ENCODE measurements around the gene SYT9. TPM values are rescaled to one million over a fixed set of nuclear protein-coding genes. Genes with fewer than 3 reads are reported as not detected.
"Not testable (repeated sequence)": the region's sequence is repeated elsewhere in the genome, so short reads cannot be mapped to it uniquely, and the experiment has no call there.

Gene SYT9
- total RNA-seq, 1 donor from 2014 or later = not detected

DNA sequence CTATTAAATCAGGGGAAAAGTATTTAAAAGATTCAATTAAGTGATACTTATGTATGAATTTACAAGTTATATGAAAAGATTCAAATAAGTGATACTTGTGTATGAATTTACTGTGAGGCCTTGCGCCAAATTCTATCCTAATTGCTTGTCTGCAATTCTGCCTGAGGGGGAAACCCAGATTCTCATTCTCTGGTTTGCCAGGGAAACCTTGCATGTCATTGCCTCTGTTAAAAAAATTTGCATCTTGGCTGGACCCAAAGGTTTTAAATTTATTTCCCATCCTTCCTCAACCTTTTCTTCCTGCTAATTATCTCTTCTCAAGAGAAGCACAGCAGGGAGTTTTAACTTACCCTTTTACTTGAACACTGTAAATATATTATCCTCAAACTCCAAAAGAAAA lies 247.4 kb downstream of the SYT9 start:
- no peak for DNase-seq (ENCODE audit: low spot score)

DNA sequence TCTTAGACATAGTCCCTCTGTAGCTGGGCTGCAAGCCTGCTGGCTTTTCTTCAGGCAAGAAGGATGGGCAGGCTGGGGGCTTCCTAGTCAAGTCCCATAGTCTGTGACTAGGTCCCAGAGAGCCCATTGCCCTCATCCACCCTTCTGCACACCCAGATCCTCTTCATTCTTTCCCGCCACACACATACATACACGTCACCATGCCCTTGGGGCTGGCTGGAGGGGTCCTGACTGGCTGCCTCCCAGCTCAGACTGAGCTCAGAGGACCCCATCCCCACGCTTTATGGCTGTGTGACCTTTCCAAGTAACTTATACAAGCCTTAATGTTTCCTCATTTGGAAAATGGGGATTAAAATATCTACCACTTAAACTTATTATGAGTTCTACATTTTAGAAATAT lies 248.5 kb downstream of the SYT9 start:
- no peak for DNase-seq (ENCODE audit: low spot score)

DNA sequence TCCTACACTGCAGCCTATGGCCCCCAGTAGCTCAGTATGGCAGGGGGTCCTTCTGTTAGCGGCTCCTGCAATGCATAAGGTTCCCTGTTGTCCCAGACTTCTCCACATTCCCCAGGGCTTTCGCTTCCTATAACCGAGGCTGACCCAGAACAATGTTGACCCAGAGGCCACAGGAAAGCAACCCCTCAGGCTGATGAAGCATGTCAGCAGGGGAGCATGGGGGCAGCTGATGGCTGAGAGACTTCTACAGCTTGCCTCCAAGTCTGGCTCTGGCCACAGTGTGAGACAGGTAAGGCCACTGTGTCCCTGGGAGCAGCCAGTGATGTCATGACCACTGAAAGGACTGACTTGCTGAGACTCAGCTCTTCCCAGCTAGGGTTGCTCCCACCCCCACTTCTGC lies 249.5 kb downstream of the SYT9 start:
- no peak for DNase-seq (ENCODE audit: low spot score)

DNA sequence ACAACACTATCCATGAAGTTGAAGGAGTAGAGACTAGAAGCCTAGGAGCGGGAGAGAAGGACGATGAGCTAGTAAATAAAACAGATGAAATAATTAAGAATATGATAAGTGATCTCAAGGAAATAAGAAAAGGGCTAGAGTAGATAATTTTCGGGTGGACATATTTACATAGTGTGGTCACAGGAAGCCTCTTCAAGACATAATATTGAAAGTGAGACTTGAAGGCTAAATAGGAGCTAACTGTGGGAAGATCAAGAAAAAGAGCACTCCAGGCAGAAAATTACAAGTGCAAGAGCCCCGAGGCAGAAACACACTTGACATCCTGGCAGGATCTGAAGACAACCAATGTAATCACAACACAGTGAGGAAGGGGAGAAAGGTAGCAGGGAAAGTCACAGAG lies 250.2 kb downstream of the SYT9 start:
- no peak for DNase-seq (ENCODE audit: low spot score)

DNA sequence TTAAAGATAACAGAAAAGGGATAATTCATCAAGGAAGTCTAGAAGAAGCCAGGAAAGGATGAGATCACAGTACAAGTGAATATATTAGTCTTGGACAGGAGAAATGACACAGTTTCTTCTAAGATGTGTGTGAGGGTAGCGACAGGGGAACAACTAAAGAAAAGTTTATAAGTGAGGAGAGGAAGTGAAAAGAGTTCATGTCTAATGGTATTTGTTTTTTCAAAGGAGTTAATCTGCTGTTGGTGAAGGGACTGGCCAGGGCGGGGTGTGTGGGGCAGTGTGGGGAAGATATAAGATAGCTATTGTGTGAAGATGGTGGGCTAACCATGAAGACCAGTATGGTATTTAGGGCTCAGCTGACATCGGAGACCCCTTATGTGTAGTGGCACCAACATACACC lies 254.5 kb downstream of the SYT9 start:
- no peak for DNase-seq (ENCODE audit: low spot score)

DNA sequence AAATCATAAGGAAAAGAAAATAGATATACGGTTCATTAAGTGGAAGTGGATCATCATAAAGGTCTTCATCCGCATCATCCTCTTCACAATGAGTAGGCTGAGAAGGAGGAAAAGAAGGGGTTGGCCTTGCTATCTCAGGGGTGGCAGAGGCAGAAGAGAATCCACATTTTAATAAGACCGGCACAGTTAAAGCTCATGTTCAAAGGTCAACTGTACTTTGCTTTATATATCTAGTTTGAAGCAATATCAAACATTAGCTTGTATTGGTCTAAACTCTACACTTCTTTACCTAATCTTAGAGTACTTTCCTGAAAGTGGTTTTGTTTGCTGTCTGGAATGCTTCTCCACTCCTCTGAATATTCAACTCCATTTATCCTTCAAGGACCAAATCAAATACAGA lies 256.4 kb downstream of the SYT9 start:
- no peak for DNase-seq (ENCODE audit: low spot score)

DNA sequence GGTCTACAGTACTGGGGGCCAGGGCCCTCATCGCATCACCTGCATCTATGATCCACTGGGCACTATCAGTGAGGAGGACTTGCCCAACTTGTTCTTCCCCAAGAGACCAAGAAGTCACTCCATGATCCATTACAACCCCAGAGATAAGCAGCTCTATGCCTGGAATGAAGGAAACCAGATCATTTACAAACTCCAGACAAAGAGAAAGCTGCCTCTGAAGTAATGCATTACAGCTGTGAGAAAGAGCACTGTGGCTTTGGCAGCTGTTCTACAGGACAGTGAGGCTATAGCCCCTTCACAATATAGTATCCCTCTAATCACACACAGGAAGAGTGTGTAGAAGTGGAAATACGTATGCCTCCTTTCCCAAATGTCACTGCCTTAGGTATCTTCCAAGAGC lies 258.3 kb downstream of the SYT9 start:
- DNase-seq (ENCODE audit: low spot score) = no peak

DNA sequence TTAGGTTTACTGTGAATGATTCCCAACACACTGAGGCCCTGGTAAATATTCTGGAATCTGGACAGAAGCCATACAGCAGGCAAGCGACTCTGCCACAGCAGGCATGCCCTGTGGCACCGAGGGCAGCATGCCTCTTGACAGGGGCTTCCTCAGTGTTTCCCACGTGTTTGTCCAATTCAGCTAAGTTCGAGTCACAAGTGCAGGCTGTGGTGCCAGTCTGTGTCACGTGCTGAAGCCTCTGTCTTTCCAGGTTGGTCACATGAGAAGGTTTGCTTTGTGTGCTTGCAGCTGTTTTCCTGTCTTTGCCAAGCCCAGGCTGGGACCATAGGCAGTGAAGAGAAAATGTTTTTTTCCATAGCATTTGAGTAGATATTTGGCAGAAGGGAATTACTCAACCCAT lies 259.7 kb downstream of the SYT9 start:
- DNase-seq (ENCODE audit: low spot score) = no peak

DNA sequence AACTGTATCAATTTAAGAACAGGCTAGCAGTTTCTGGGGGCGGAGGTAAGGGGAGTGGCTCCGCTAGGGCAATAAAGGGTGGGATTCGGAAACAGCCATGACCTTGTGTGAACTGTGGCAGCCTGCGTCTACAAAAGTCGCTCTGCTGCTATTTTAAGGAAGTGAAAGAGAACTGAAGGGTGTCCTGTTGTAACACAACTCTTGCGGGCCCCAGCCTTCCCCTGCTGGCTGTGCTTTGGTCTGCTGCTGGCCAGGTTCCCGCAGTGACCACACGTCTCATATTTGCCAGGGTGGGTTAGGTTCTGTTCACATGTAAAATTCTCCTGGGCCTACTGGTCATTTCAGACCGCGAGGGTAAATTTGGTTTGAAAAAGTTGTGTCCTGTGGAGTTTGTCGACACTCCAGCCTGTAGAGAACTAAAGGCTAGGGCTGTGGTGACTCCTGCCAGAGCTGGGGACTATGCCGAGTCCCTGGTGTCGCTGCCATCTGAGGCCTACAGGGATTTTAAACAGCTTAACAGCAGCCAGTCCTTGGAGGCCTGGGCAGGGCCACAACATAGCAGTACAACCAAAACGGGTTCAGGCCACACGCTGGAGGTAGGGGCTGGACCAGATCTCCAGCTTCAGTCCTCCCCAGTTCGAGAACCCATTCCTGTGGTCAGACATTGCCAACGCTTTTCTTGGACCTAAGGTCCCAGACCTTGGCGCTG lies 261.0 kb downstream of the SYT9 start:
- no peak for DNase-seq (ENCODE audit: low spot score)

DNA sequence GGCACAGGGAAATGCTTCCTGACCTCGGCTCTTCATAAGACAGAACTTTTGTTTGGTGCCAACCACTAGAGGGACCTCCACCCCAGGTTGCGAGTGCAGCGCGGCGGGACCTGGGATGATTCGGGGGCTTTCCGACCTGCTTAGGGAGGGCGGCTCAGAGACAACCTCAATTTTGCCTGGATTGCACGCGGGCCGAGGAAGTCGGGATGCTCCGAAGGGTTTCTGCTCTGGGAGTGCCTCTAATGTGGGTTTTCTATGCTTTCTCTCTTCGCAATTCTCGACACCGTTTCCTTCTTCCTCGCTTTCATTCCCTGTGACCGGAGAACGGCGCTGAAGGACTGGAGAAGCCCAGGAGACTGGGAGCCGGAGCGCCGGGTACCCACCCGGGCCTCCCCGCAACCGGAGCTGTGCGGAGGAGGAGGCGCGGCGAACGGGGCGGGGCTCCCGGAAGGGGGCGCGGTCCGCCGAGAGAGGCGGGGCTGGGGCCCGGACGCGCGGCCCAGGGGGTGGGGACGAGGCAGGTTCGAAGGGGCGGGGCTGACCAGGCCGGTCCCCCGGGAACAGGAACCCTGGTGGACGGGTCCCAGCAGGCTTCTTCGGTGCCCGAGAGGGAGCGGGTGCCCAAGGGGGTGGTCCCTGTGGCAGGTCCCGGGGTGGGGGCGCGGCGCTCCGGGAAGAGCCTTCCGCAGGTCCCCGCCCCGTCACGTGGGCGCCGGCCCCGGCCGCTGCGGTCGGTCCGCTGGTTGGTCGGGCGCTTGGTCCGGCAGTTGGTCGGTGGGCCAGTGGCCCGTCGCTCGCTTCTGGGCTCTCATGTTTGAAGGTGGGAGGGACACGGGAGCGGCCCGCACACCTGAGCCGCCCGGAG lies 261.8 kb downstream of the SYT9 start, which contains the start of gene PPFIBP2:
TSS of gene PPFIBP2 (plus strand) at position 766 of the 865 bp plus-strand sequence. CDS start 35,477 bp downstream, outside the sequence.
- DNase-seq (ENCODE audit: low spot score) = peak; percentile 94

DNA sequence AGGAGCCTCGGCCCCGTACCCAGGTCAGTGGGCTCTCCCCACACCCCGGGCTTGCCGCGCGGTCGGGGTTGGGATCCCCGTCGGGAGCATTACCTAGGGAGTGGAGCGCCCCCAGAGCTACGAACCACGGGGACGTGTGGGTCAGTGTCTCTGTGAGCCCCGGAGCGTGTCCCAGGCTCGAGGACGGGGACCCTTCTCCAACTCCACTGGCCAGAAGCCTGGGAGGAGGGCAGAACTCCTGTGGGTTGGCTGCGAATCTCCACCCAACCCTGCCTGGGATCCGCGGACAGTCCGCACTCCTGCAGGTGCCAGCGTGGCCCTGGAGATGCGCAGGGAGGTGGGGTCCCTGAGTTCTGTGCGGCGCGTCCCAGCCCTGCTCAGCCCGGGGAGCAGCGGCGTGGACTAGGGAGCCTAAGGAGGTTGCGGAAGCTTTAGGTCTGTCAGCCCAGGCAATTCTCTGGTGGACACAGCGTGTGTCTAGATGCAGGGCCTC lies 262.4 kb downstream of the SYT9 start:
- DNase-seq (ENCODE audit: low spot score) = no peak

DNA sequence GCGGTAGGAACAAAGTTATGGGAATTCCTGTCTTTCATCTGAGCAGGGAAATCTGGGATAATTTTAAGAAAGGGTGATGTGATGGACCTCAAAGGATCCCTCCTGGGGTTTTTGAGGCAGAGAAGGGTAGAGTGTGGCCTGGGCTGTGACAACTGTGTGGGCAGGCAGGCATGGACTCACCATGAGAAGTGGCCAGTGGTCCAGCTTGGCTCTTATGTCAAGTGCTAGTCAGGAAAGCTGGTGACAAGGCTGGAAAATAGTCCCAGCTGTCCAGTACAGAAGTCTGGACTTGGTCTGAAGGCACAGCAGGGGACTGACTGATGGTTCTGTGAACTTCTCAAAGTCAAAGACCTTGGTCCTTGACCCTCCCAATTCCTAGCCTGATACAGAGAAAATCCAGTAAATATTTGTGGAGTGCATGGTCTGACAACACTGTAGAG lies 263.8 kb downstream of the SYT9 start:
- no peak for DNase-seq (ENCODE audit: low spot score)

DNA sequence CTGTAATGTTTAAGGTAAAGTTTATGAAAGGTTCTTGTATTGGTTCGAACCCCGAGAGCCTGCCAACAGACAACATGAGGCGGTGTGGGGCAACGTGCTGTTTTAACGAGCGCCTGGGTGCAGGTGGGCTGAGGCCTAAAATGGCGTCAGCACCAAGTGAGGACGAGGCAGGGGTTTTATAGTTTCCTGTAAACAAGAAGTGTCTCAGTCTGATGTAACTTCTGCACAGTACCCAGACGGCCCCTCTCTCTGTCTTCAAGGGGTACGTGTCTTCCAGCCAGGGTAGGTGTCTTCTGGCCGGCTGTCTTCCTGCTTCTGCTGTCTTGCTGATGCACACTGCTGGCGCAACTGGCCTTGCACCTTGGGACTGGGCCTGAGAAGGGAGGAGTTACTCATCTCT lies 264.8 kb downstream of the SYT9 start:
- DNase-seq (ENCODE audit: low spot score) = no peak

DNA sequence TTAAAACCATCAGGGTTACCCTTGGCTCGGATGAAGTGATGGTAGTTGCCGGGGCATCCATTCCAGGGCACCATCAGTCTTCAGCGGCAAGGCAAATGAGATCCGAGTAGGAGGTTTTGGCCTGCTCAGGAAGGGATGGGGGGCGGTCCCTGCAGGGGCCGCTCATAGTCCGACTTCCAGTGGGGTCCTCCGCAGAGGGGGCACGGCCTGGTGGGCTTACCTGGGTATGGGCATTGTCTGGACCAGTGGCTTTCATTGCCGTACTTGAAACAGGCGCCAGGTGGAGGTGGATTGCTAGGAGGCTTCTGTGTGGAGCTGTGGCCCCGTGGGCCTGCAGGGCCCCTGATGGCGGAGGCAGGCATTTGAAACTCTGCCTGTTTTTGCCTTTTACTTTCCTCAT lies 266.0 kb downstream of the SYT9 start:
- DNase-seq (ENCODE audit: low spot score) = not testable (repeated sequence)

Small RNAs within 50 kb of the gene (microRNA-seq; reads per million reads assigned to microRNA genes)
- not detected for gene MIR302E (ENCODE audit: borderline number of aligned reads)

Other genes with a start within 250 kb of the SYT9 start
- 0.96 TPM for gene ZNF214, start 231.6 kb upstream of the SYT9 start, total RNA-seq
- gene NLRP14, start 231.4 kb upstream of the SYT9 start, total RNA-seq = not detected
- not detected for gene RBMXL2, start 162.9 kb upstream of the SYT9 start, total RNA-seq
- 6.7 TPM for gene OLFML1, start 233.6 kb downstream of the SYT9 start, total RNA-seq